HG03520 (cell line): Measurements from ENCODE around the gene TYK2.
"Not testable (repeated sequence)": the region's sequence is repeated elsewhere in the genome, so short reads cannot be mapped to it uniquely, and the experiment has no call there.

Experiments
- ATAC-seq: cut with Tn5 transposase; IDR thresholded peaks from one replicate; pipeline ENCODE4 v1.9.1; 2021; ENCODE audit warnings: mild to moderate bottlenecking, moderate library complexity; ENCODE audit not compliant: unreplicated experiment

Gene TYK2

GRCh38 chr19:10378124-10378523 is 2.2 kb downstream of the TYK2 start:
- no peak for ATAC-seq

GRCh38 chr19:10377140-10377640 is 3.2 kb downstream of the TYK2 start:
- ATAC-seq = not testable (repeated sequence)

- ATAC-seq = no peak
Observed at GRCh38 chr19:10374931-10375330, 5.4 kb downstream of the TYK2 start.

GRCh38 chr19:10372690-10373089 is 7.7 kb downstream of the TYK2 start:
- no peak for ATAC-seq

GRCh38 chr19:10368101-10368803 is 12.1 kb downstream of the TYK2 start:
- no peak for ATAC-seq

- not testable (repeated sequence) for ATAC-seq
Observed at GRCh38 chr19:10366950-10367512, 13.3 kb downstream of the TYK2 start.

- ATAC-seq = no peak
Observed at GRCh38 chr19:10365518-10365917, 14.9 kb downstream of the TYK2 start.

GRCh38 chr19:10364644-10365043 is 15.7 kb downstream of the TYK2 start:
- no peak for ATAC-seq

GRCh38 chr19:10363789-10364281 is 16.5 kb downstream of the TYK2 start:
- ATAC-seq = no peak

- no peak for ATAC-seq
Observed at GRCh38 chr19:10362259-10362658, 18.1 kb downstream of the TYK2 start.

GRCh38 chr19:10361569-10362011 is 18.8 kb downstream of the TYK2 start:
- no peak for ATAC-seq

- no peak for ATAC-seq
Observed at GRCh38 chr19:10356431-10356830, 23.9 kb downstream of the TYK2 start.

- no peak for ATAC-seq
Observed at GRCh38 chr19:10353793-10354391, 26.5 kb downstream of the TYK2 start.

- no peak for ATAC-seq
Observed at GRCh38 chr19:10352764-10353671, 27.4 kb downstream of the TYK2 start.

GRCh38 chr19:10346509-10346908 is 33.9 kb downstream of the TYK2 start:
- no peak for ATAC-seq

GRCh38 chr19:10344780-10345179 is 35.6 kb downstream of the TYK2 start:
- no peak for ATAC-seq

- no peak for ATAC-seq
Observed at GRCh38 chr19:10343495-10343894, 36.9 kb downstream of the TYK2 start.

GRCh38 chr19:10339977-10340376 is 40.4 kb downstream of the TYK2 start:
- ATAC-seq = no peak

GRCh38 chr19:10339380-10339960 is 40.9 kb downstream of the TYK2 start, which contains the start of gene ICAM3:
TSS of gene ICAM3 (minus strand) at chr19:10339624. CDS start at chr19:10339614, 10 bp downstream.
- ATAC-seq = no peak

GRCh38 chr19:10338940-10339339 is 41.4 kb downstream of the TYK2 start:
- ATAC-seq = no peak
